BE2C (cell line): ENCODE results near the gene TMEM214.

Source experiments
- DNase-seq: peaks from one replicate; pipeline ENCODE4 v3.0.0-alpha.2; 2020
- H3K27me3 ChIP-seq: fragments of 250-450 bp; sonication (Bioruptor Pico); 2 replicates; pipeline ENCODE4 v1.5.1; 2020; ENCODE audit warnings: mild to moderate bottlenecking
- H3K36me3 ChIP-seq: fragments of 250-450 bp; sonication (Bioruptor Pico); 2 replicates; pipeline ENCODE4 v1.5.1; 2020; ENCODE audit warnings: mild to moderate bottlenecking
- H3K4me1 ChIP-seq: fragments of 250-450 bp; sonication (Bioruptor Pico); 2 replicates; pipeline ENCODE4 v1.5.1; 2020
- H3K4me3 ChIP-seq: 2 replicates; pipeline ENCODE4 v1.5.1; 2011; ENCODE audit warnings: low read depth, low read length
- H3K9me3 ChIP-seq: fragments of 250-450 bp; sonication (Bioruptor Pico); 2 replicates; pipeline ENCODE4 v1.5.1; 2020
- CTCF ChIP-seq: IDR thresholded peaks from 2 replicates; pipeline ENCODE4 v1.5.1; 2012; ENCODE audit warnings: mild to moderate bottlenecking, low read depth, low read length

The TMEM214 gene

GRCh38 chr2:26991717-26992116, 41.0 kb upstream of the TMEM214 start:
- DNase-seq = no peak
- Histone ChIP-seq H3K4me1 (no peaks in the 10 kb centered on the region), H3K4me3 (no peak overlapping the region), H3K9me3 (no peaks in the 10 kb centered on the region), H3K36me3 (no peaks in the 10 kb centered on the region), H3K27me3 (no peaks in the 10 kb centered on the region)
- TF ChIP-seq CTCF = no peak

- H3K4me1 ChIP-seq = no peaks in the 10 kb centered on the region
- no peaks in the 10 kb centered on the region for H3K9me3 ChIP-seq
- H3K27me3 ChIP-seq = no peaks in the 10 kb centered on the region
- H3K36me3 ChIP-seq = no peaks in the 10 kb centered on the region
- DNase-seq = no peak
- TF ChIP-seq CTCF = no peak
- H3K4me3 ChIP-seq = no peak overlapping the region
Observed at GRCh38 chr2:26993768-26994167, 39.0 kb upstream of the TMEM214 start.

- Histone ChIP-seq H3K4me3 (no peak overlapping the region), H3K4me1 (no peaks in the 10 kb centered on the region), H3K36me3 (no peaks in the 10 kb centered on the region), H3K27me3 (no peaks in the 10 kb centered on the region), H3K9me3 (no peaks in the 10 kb centered on the region)
- DNase-seq = no peak
- no peak for TF ChIP-seq CTCF
Observed at GRCh38 chr2:26994983-26995382, 37.8 kb upstream of the TMEM214 start.

- H3K4me3 ChIP-seq = no peak overlapping the region
- H3K4me1 ChIP-seq = no peaks in the 10 kb centered on the region; the same call in 1 of the 2 replicates
- H3K27me3 ChIP-seq = no peaks in the 10 kb centered on the region
- no peak for TF ChIP-seq CTCF
- DNase-seq = no peak
- H3K36me3 ChIP-seq = no peaks in the 10 kb centered on the region
- H3K9me3 ChIP-seq = no peaks in the 10 kb centered on the region
Observed at GRCh38 chr2:26997394-26997793, 35.4 kb upstream of the TMEM214 start.

GRCh38 chr2:26998323-26998722, 34.4 kb upstream of the TMEM214 start:
- TF ChIP-seq CTCF = no peak
- DNase-seq = no peak

GRCh38 chr2:27000228-27000627, 32.5 kb upstream of the TMEM214 start:
- no peaks in the 10 kb centered on the region for H3K27me3 ChIP-seq
- no peak for TF ChIP-seq CTCF
- no peak for DNase-seq
- H3K36me3 ChIP-seq = no peaks in the 10 kb centered on the region
- H3K4me3 ChIP-seq = no peak overlapping the region
- no peaks in the 10 kb centered on the region for H3K9me3 ChIP-seq
- H3K4me1 ChIP-seq = no peaks in the 10 kb centered on the region; the same call in 1 of the 2 replicates

More at GRCh38 chr2:26998323-26998722, 34.4 kb upstream of the TMEM214 start:
- Histone ChIP-seq H3K27me3 (no peaks in the 10 kb centered on the region), H3K36me3 (no peaks in the 10 kb centered on the region), H3K9me3 (no peaks in the 10 kb centered on the region), H3K4me1 (no peaks in the 10 kb centered on the region; the same call in 1 of the 2 replicates), H3K4me3 (no peak overlapping the region)
